ENCODE results near the gene TFDP1. TPM values are rescaled to one million over a fixed set of nuclear protein-coding genes. Genes with fewer than 3 reads are reported as not detected.

The TFDP1 gene
- total RNA-seq, 2 donors from 2014 or later, result 50.1 to 62.4 TPM

- no peak overlapping the region for H3K27ac ChIP-seq
- DNase-seq (ENCODE audit: low spot score), result no peak
- no peaks in the 10 kb centered on the region for H3K4me1 ChIP-seq (replicated peaks)
- TF ChIP-seq, protein P1, sequence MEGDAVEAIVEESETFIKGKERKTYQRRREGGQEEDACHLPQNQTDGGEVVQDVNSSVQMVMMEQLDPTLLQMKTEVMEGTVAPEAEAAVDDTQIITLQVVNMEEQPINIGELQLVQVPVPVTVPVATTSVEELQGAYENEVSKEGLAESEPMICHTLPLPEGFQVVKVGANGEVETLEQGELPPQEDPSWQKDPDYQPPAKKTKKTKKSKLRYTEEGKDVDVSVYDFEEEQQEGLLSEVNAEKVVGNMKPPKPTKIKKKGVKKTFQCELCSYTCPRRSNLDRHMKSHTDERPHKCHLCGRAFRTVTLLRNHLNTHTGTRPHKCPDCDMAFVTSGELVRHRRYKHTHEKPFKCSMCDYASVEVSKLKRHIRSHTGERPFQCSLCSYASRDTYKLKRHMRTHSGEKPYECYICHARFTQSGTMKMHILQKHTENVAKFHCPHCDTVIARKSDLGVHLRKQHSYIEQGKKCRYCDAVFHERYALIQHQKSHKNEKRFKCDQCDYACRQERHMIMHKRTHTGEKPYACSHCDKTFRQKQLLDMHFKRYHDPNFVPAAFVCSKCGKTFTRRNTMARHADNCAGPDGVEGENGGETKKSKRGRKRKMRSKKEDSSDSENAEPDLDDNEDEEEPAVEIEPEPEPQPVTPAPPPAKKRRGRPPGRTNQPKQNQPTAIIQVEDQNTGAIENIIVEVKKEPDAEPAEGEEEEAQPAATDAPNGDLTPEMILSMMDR (IDR thresholded peaks at IDR 0.05), result no peak
- TF ChIP-seq POLR2AphosphoS5 (IDR thresholded peaks at IDR 0.05) (no peak), POLR2A (IDR thresholded peaks at IDR 0.05) (no peak)
- H3K4me3 ChIP-seq, result no peak overlapping the region
- WGBS, result 88% methylated on average over 7 of the region's 7 CpGs
- intact Hi-C loops (cut with DNase I), result no loop called here
- H3K9me3 ChIP-seq, result no peaks in the 10 kb centered on the region
- no peaks in the 10 kb centered on the region for H3K36me3 ChIP-seq
- H3K27me3 ChIP-seq (replicated peaks; ENCODE audit: insufficient read depth), result no peaks in the 10 kb centered on the region
Observed at GRCh38 chr13:113559061-113559460, 25.5 kb upstream of the TFDP1 start.

- no peak for DNase-seq (ENCODE audit: low spot score)
- Histone ChIP-seq H3K27me3 (replicated peaks; ENCODE audit: insufficient read depth) (no peaks in the 10 kb centered on the region), H3K36me3 (no peaks in the 10 kb centered on the region), H3K27ac (no peak overlapping the region), H3K4me3 (no peak overlapping the region), H3K4me1 (replicated peaks) (no peaks in the 10 kb centered on the region), H3K9me3 (no peaks in the 10 kb centered on the region)
- intact Hi-C loops (cut with DNase I), result loop anchor here (5.0 kb wide), 1 partner anchor 103 kb away; no protein-coding TSS in a partner anchor
- TF ChIP-seq POLR2AphosphoS5 (IDR thresholded peaks at IDR 0.05) (no peak), POLR2A (IDR thresholded peaks at IDR 0.05) (no peak)
- TF ChIP-seq, protein P1 (IDR thresholded peaks at IDR 0.05), result no peak
- 90% methylated on average over 38 of the region's 56 CpGs for WGBS
Observed at GRCh38 chr13:113559901-113560644, 24.5 kb upstream of the TFDP1 start.

- no peaks in the 10 kb centered on the region for H3K9me3 ChIP-seq
- H3K36me3 ChIP-seq, result no peaks in the 10 kb centered on the region
- no peak overlapping the region for H3K4me3 ChIP-seq
- H3K27me3 ChIP-seq (replicated peaks; ENCODE audit: insufficient read depth), result no peaks in the 10 kb centered on the region
- TF ChIP-seq, protein P1 (IDR thresholded peaks at IDR 0.05), result no peak
- no peak for TF ChIP-seq POLR2AphosphoS5 (IDR thresholded peaks at IDR 0.05)
- no peak for TF ChIP-seq POLR2A (IDR thresholded peaks at IDR 0.05)
- intact Hi-C loops (cut with DNase I), result loop anchor here (5.0 kb wide), 1 partner anchor 104 kb away; no protein-coding TSS in a partner anchor
- no peak for DNase-seq (ENCODE audit: low spot score)
- H3K4me1 ChIP-seq (replicated peaks), result no peaks in the 10 kb centered on the region
- no peak overlapping the region for H3K27ac ChIP-seq
- 90% methylated on average over 18 of the region's 18 CpGs for WGBS
Observed at GRCh38 chr13:113560645-113561416, 23.7 kb upstream of the TFDP1 start.

DNA sequence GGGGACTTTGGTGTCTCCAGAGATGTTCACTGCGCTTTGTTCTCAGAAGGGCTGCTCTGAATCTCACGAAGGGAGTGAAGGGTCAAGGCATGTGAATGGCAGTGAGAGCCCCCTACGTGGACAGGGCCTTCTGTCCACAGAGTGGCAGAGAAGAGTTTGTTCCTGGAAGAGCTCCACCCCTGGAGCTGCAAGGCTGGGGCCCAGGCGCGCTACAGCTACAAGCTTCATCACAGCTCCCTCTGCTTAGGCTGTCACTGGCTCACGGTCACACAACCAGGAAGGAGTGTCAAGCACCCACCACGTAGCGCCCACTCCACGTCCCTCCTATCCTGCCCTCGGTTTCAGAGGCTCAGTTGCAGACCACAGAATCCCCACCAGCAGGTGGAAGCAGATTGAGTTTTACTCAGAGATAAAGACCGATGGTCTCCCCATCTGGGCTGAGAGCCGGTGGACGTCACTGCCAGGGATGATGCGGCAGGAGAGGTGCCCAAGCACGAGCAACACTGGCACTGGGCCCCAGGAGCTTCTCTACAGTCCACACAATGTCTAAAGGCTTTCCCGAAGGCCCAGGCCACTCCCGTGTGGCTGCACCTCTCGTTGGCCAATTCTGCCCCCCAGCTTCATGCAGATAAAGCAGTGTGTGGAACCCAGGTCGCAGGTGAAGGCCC is 23.0 kb upstream of the TFDP1 start:
- Histone ChIP-seq H3K27me3 (replicated peaks; ENCODE audit: insufficient read depth) (no peaks in the 10 kb centered on the region), H3K4me1 (replicated peaks) (no peaks in the 10 kb centered on the region), H3K4me3 (no peak overlapping the region), H3K9me3 (no peaks in the 10 kb centered on the region), H3K36me3 (no peaks in the 10 kb centered on the region), H3K27ac (no peak overlapping the region)
- WGBS, result 87% methylated on average over 19 of the region's 19 CpGs
- no peak for TF ChIP-seq POLR2AphosphoS5 (IDR thresholded peaks at IDR 0.05)
- TF ChIP-seq POLR2A (IDR thresholded peaks at IDR 0.05), result no peak
- TF ChIP-seq, protein P1 (IDR thresholded peaks at IDR 0.05), result no peak
- DNase-seq (ENCODE audit: low spot score), result no peak
- intact Hi-C loops (cut with DNase I), result loop anchor here (5.0 kb wide), 1 partner anchor 104 kb away; no protein-coding TSS in a partner anchor
